GM12872 (cell line): ENCODE measurements around the gene PPP2R3A.

Source experiments
- CTCF ChIP-seq: IDR thresholded peaks from 3 replicates; pipeline ENCODE4 v1.5.1; 2011; ENCODE audit warnings: low read depth, mild to moderate bottlenecking, low read length, moderate library complexity; ENCODE audit not compliant: insufficient read depth

PPP2R3A gene

GRCh38 chr3:136008732-136009470 is 43.4 kb downstream of the PPP2R3A start:
- TF ChIP-seq CTCF = no peak

GRCh38 chr3:136018876-136019275 is 53.3 kb downstream of the PPP2R3A start:
- TF ChIP-seq CTCF = no peak

- no peak for TF ChIP-seq CTCF
These were observed 56.3 kb downstream of the PPP2R3A start for GRCh38 chr3:136021803-136022202.

- TF ChIP-seq CTCF = no peak
These were observed 57.2 kb downstream of the PPP2R3A start for GRCh38 chr3:136022529-136023263.

- no peak for TF ChIP-seq CTCF
These were observed 57.9 kb downstream of the PPP2R3A start for GRCh38 chr3:136023264-136023978.

GRCh38 chr3:136036306-136036705 is 70.8 kb downstream of the PPP2R3A start:
- TF ChIP-seq CTCF = no peak

GRCh38 chr3:136038668-136039067 is 73.1 kb downstream of the PPP2R3A start:
- TF ChIP-seq CTCF = no peak
